ENCODE results near the gene HLA-DPA1.
A peak's percentile ranks its signal among the peaks of the same experiment; 100 is the strongest.

HLA-DPA1 gene

GRCh38 chr6:33076406-33076934 lies 3.0 kb upstream of the HLA-DPA1 start:
- TF ChIP-seq, protein P1, sequence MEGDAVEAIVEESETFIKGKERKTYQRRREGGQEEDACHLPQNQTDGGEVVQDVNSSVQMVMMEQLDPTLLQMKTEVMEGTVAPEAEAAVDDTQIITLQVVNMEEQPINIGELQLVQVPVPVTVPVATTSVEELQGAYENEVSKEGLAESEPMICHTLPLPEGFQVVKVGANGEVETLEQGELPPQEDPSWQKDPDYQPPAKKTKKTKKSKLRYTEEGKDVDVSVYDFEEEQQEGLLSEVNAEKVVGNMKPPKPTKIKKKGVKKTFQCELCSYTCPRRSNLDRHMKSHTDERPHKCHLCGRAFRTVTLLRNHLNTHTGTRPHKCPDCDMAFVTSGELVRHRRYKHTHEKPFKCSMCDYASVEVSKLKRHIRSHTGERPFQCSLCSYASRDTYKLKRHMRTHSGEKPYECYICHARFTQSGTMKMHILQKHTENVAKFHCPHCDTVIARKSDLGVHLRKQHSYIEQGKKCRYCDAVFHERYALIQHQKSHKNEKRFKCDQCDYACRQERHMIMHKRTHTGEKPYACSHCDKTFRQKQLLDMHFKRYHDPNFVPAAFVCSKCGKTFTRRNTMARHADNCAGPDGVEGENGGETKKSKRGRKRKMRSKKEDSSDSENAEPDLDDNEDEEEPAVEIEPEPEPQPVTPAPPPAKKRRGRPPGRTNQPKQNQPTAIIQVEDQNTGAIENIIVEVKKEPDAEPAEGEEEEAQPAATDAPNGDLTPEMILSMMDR (IDR thresholded peaks at IDR 0.05), result no peak
- intact Hi-C loops (cut with DNase I; ENCODE audit: low total_unique reads), result loop anchor here (10.0 kb wide), 1 partner anchor 52 kb away; no protein-coding TSS in a partner anchor
- Histone ChIP-seq H3K36me3 (no peaks in the 10 kb centered on the region), H3K9me3 (no peaks in the 10 kb centered on the region), H3K27ac (peak overlapping the region in 1 of 2 donors; percentile 42), H3K27me3 (peaks cover 0 to 11% of the 10 kb centered on the region in 2 donors), H3K4me1 (peaks cover 0 to 15% (median 7%) of the 10 kb centered on the region in 4 donors), H3K4me3 (peak overlapping the region; percentile 29 to 37)
- no peak for DNase-seq

DNA sequence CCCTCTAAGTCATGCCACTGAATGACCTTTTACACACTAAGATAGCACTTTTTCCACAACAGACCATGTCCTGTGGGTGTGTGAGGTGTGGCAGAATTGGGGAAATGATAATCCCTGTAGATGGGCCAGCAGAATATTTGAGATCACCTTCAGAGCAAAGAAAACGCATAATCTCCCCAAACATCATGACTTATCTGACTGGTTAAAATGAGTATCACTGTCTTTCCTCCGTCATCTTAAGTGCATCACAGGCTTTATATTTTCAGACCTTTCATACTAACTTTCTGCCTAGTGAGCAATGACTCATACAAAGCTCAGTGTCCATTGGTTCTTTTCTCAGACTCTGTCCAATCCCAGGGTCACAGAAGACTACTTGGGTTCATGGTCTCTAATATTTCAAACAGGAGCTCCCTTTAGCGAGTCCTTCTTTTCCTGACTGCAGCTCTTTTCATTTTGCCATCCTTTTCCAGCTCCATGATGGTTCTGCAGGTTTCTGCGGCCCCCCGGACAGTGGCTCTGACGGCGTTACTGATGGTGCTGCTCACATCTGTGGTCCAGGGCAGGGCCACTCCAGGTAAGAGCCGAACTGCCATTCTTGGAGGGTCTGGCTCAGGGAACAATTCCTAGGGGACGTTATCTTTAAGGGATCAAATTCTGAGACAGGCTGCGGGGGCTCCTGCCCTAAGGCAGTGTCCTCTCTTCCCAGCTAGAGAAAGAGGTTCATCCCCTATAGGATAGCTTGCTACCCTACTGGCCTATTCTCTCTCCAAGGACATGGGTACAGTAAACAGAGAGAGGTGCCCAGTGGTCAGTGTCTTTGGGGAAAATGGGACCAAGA lies 2.3 kb upstream of the HLA-DPA1 start, which contains the start of gene HLA-DPB1:
TSS of gene HLA-DPB1 (plus strand) at position 423 of the 838 bp plus-strand sequence. CDS start at position 475, 52 bp downstream.
- H3K4me1 ChIP-seq, result peaks cover 0 to 9% (median 4%) of the 10 kb centered on the region in 4 donors
- H3K27me3 ChIP-seq, result peaks cover 0 to 11% of the 10 kb centered on the region in 2 donors
- H3K27ac ChIP-seq, result peak within 1 kb of the TSS in 1 of 2 donors; percentile 42
- TF ChIP-seq, protein P1 (IDR thresholded peaks at IDR 0.05), result no peak
- no peak for DNase-seq
- H3K36me3 ChIP-seq, result no peaks in the 10 kb centered on the region
- H3K9me3 ChIP-seq, result no peaks in the 10 kb centered on the region
- intact Hi-C loops (cut with DNase I; ENCODE audit: low total_unique reads), result loop anchor here (10.0 kb wide), 1 partner anchor 51 kb away; no protein-coding TSS in a partner anchor
- peak within 1 kb of the TSS; percentile 29 to 37 for H3K4me3 ChIP-seq

DNA sequence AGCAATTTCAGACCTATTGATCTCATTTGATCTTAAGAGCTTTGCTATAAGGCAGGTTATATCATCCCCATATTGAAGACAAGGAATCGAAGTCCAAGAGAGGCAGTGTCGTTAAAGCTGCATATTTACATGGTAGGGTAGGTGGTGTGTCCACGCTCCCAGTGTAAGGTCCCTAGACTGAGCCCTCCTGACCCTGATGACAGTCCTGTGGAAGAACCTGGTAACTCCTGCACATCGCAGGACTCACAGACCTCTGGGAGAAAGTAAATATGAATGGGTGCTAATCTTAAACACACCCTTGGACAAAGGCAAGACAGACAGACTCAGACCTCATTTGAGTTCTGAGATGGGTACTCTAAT lies 1.7 kb upstream of the HLA-DPA1 start:
- H3K36me3 ChIP-seq, result no peaks in the 10 kb centered on the region
- H3K4me1 ChIP-seq, result peaks cover 0 to 7% (median 2%) of the 10 kb centered on the region in 4 donors
- intact Hi-C loops (cut with DNase I; ENCODE audit: low total_unique reads), result loop anchor here (10.0 kb wide), 1 partner anchor 50 kb away; no protein-coding TSS in a partner anchor
- peaks cover 0 to 11% of the 10 kb centered on the region in 2 donors for H3K27me3 ChIP-seq
- DNase-seq, result no peak
- no peak overlapping the region for H3K4me3 ChIP-seq
- no peaks in the 10 kb centered on the region for H3K9me3 ChIP-seq
- H3K27ac ChIP-seq, result no peak overlapping the region
- TF ChIP-seq, protein P1 (IDR thresholded peaks at IDR 0.05), result no peak

DNA sequence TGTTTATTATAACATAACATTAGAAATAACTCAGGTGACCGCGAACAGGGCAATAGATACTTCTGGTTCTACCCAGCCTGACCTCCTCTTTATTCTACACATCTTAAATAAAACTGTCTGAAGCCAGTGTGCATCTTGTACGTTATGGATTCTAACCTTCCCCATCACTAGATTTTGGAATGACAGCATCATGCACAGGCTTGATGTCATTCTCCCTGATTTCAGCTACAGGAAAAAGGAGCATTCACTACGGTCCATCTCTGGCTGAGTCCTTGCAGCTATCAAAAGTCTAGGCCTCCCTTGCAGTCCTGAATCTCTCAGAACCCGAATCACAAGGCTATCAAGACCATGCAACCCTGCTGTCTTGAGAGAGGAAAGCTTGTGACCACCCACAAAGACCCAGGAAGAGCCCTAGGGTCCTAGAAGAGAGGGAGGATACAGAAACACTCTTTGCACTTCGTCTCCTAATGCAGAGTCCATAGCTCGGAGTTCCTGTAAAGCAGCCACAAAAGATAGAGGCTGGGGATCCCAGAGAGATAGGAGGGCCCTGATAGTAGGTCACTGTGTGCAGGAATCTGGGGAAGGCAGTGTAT lies 845 bp downstream of the HLA-DPA1 start:
- H3K36me3 ChIP-seq, result peaks cover 0 to 12% (median 0%) of the 10 kb centered on the region in 3 donors
- H3K4me1 ChIP-seq, result no peaks in the 10 kb centered on the region
- H3K27ac ChIP-seq, result no peak overlapping the region
- H3K4me3 ChIP-seq, result peak overlapping the region; percentile 33 to 34
- TF ChIP-seq, protein P1 (IDR thresholded peaks at IDR 0.05), result no peak
- no peak for DNase-seq
- intact Hi-C loops (cut with DNase I; ENCODE audit: low total_unique reads), result loop anchor here (10.0 kb wide), 1 partner anchor 48 kb away; no protein-coding TSS in a partner anchor
- peaks cover 0 to 9% of the 10 kb centered on the region in 2 donors for H3K27me3 ChIP-seq
- no peaks in the 10 kb centered on the region for H3K9me3 ChIP-seq

DNA sequence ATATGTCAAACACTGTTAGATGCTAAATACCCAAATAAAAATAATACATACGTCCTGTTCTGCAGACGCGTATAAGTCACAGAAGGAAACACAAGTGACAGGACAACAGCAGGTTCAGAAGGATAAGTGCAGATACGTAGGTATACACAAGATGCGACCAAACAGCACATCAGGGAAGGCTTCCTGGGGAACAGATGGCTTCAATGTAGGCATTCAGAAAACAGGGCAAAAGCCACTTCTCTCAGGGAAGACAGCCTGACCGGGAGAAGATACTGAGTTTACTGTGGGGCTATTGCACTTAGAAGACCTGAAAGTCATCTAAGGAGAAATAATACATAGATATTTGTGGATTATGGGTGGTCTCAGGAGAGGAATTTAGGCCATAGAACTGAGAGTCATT lies 1.9 kb downstream of the HLA-DPA1 start:
- Histone ChIP-seq H3K27me3 (peaks cover 0 to 8% of the 10 kb centered on the region in 2 donors), H3K4me3 (peak overlapping the region in 1 of 2 donors; percentile 33), H3K9me3 (no peaks in the 10 kb centered on the region), H3K36me3 (peaks cover 0 to 12% (median 0%) of the 10 kb centered on the region in 3 donors), H3K27ac (no peak overlapping the region), H3K4me1 (no peaks in the 10 kb centered on the region)
- TF ChIP-seq, protein P1 (IDR thresholded peaks at IDR 0.05), result no peak
- intact Hi-C loops (cut with DNase I; ENCODE audit: low total_unique reads), result loop anchor here (10.0 kb wide), 1 partner anchor 47 kb away; no protein-coding TSS in a partner anchor
- DNase-seq, result no peak

Measured in tibial artery (tissue), 4 donors.